BLaER1 (cell line): ENCODE results near the gene DPH2.
A peak's percentile ranks its signal among the peaks of the same experiment; 100 is the strongest.

Experiments used
- H3K27ac ChIP-seq: shearing (Covaris generic); formaldehyde crosslinking; 2 replicates; pipeline ENCODE4 v1.8.1; 2022
- H3K27me3 ChIP-seq: shearing (Covaris generic); formaldehyde crosslinking; 2 replicates; pipeline ENCODE4 v1.8.1; 2022
- H3K36me3 ChIP-seq: shearing (Covaris generic); formaldehyde crosslinking; 2 replicates; pipeline ENCODE4 v1.8.1; 2022
- H3K4me1 ChIP-seq: shearing (Covaris generic); formaldehyde crosslinking; 2 replicates; pipeline ENCODE4 v1.8.1; 2022
- H3K4me2 ChIP-seq: shearing (Covaris generic); formaldehyde crosslinking; 2 replicates; pipeline ENCODE4 v1.8.1; 2022
- H3K4me3 ChIP-seq: shearing (Covaris generic); formaldehyde crosslinking; 2 replicates; pipeline ENCODE4 v1.8.1; 2022
- H3K9ac ChIP-seq: shearing (Covaris generic); formaldehyde crosslinking; 2 replicates; pipeline ENCODE4 v1.8.1; 2022
- H3K9me3 ChIP-seq: shearing (Covaris generic); formaldehyde crosslinking; 2 replicates; pipeline ENCODE4 v1.8.1; 2022
- H4K20me1 ChIP-seq: shearing (Covaris generic); formaldehyde crosslinking; 2 replicates; pipeline ENCODE4 v1.8.1; 2022
- Cebpa-rat ChIP-seq: shearing (Covaris generic); IDR thresholded peaks from 2 replicates; pipeline ENCODE4 v1.8.1; 2022

The DPH2 gene

GRCh38 chr1:43963006-43963405 lies 6.8 kb upstream of the DPH2 start:
- no peaks in the 10 kb centered on the region for H3K4me1 ChIP-seq
- H3K9ac ChIP-seq, result no peak overlapping the region
- H3K36me3 ChIP-seq, result peaks cover 88% of the 10 kb centered on the region
- H3K27ac ChIP-seq, result no peak overlapping the region
- no peaks in the 10 kb centered on the region for H3K9me3 ChIP-seq
- no peak overlapping the region for H3K4me3 ChIP-seq
- H3K4me2 ChIP-seq, result no peak overlapping the region
- H3K27me3 ChIP-seq, result no peaks in the 10 kb centered on the region
- peaks cover 5% of the 10 kb centered on the region; the same call in 1 of the 2 replicates for H4K20me1 ChIP-seq
- TF ChIP-seq Cebpa-rat, result no peak

DNA sequence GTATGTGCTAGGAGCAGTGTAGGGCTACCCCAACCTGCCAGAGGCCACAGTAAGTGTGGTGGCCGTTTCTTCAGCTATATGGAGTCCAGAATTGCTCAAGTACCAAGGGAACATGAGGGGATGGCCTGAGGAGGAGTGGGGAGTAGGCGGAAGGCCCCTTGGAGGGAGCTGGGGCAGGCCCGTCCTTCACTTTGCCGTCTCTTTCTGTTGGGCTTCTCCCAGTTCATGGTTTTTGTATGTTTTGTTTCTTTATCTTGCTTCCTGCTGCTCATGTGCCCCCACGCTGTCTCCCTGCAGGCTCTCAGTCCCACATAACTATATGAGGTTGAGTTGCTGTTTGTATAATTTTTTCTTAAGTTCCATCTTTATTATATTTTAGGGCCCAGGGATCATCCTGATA lies 5.9 kb upstream of the DPH2 start:
- no peaks in the 10 kb centered on the region for H3K27me3 ChIP-seq
- H3K9ac ChIP-seq, result no peak overlapping the region
- H3K9me3 ChIP-seq, result no peaks in the 10 kb centered on the region
- no peaks in the 10 kb centered on the region for H3K4me1 ChIP-seq
- H3K36me3 ChIP-seq, result peaks cover 80% of the 10 kb centered on the region
- no peak for TF ChIP-seq Cebpa-rat
- H3K27ac ChIP-seq, result no peak overlapping the region
- H3K4me2 ChIP-seq, result no peak overlapping the region
- H4K20me1 ChIP-seq, result peaks cover 5% of the 10 kb centered on the region; the same call in 1 of the 2 replicates
- H3K4me3 ChIP-seq, result no peak overlapping the region

GRCh38 chr1:43965316-43965715 lies 4.5 kb upstream of the DPH2 start:
- no peaks in the 10 kb centered on the region for H3K9me3 ChIP-seq
- H3K4me1 ChIP-seq, result peaks cover 2% of the 10 kb centered on the region
- TF ChIP-seq Cebpa-rat, result no peak
- H4K20me1 ChIP-seq, result peaks cover 9% of the 10 kb centered on the region; the same call in 1 of the 2 replicates
- H3K4me2 ChIP-seq, result no peak overlapping the region
- no peak overlapping the region for H3K27ac ChIP-seq
- H3K4me3 ChIP-seq, result no peak overlapping the region
- H3K27me3 ChIP-seq, result no peaks in the 10 kb centered on the region
- H3K36me3 ChIP-seq, result peaks cover 67% of the 10 kb centered on the region
- no peak overlapping the region for H3K9ac ChIP-seq

- no peak for TF ChIP-seq Cebpa-rat
- Histone ChIP-seq H3K9ac (no peak overlapping the region), H3K27ac (no peak overlapping the region), H3K4me1 (peaks cover 12% of the 10 kb centered on the region), H3K4me2 (no peak overlapping the region), H3K4me3 (no peak overlapping the region), H4K20me1 (peaks cover 19% of the 10 kb centered on the region; the same call in 1 of the 2 replicates), H3K36me3 (peaks cover 62% of the 10 kb centered on the region), H3K9me3 (no peaks in the 10 kb centered on the region), H3K27me3 (no peaks in the 10 kb centered on the region)
Observed at GRCh38 chr1:43968348-43968948, 1.4 kb upstream of the DPH2 start.

- no peak overlapping the region for H3K27ac ChIP-seq
Observed at GRCh38 chr1:43969416-43969745, 429 bp upstream of the DPH2 start.

DNA sequence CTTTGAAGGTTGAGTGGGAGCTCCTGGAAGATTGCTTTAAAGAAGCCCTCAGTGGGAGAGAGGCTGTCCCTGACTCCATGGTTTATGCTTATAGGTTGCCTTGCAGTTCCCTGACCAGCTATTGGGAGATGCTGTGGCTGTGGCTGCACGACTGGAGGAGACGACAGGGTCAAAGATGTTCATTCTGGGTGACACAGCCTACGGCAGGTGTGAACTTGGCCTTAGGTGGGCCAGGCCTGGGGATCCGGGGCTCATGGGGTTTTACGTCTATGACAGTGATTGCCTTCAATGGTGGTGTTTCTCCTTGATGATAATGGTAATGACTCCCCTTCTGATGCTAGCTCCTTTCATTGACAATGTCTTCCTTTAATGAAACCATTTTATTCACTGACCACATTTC lies 692 bp downstream of the DPH2 start:
- H3K27me3 ChIP-seq, result no peaks in the 10 kb centered on the region
- H3K4me3 ChIP-seq, result peak overlapping the region; percentile 94
- peak overlapping the region; percentile 78 for H3K27ac ChIP-seq
- no peaks in the 10 kb centered on the region for H3K9me3 ChIP-seq
- H3K4me1 ChIP-seq, result peaks cover 23% of the 10 kb centered on the region
- H4K20me1 ChIP-seq, result peaks cover 23% of the 10 kb centered on the region
- H3K36me3 ChIP-seq, result peaks cover 53% of the 10 kb centered on the region
- H3K9ac ChIP-seq, result peak overlapping the region; percentile 87
- peak overlapping the region; percentile 100 for H3K4me2 ChIP-seq
- TF ChIP-seq Cebpa-rat, result no peak

More at GRCh38 chr1:43969416-43969745, 429 bp upstream of the DPH2 start:
- Histone ChIP-seq H3K9ac (no peak overlapping the region), H3K36me3 (peaks cover 57% of the 10 kb centered on the region), H3K9me3 (no peaks in the 10 kb centered on the region), H4K20me1 (peaks cover 19% of the 10 kb centered on the region; the same call in 1 of the 2 replicates), H3K4me3 (peak overlapping the region; percentile 94), H3K4me1 (peaks cover 22% of the 10 kb centered on the region), H3K27me3 (no peaks in the 10 kb centered on the region), H3K4me2 (peak overlapping the region; percentile 100)
- TF ChIP-seq Cebpa-rat, result no peak

DNA sequence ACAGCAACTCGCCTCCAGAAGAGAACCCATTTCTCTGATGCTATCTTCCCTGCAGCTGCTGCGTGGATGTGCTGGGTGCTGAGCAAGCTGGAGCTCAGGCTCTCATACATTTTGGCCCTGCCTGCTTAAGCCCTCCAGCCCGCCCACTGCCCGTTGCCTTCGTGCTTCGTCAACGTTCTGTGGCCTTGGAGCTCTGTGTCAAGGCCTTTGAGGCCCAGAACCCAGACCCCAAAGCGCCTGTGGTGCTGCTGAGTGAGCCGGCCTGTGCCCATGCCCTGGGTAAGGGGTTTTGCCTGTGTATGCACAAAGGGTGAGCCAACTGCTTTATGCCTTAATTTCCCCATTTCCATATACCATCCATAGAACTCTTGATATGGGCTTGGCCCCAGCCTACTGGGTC lies 1.1 kb downstream of the DPH2 start:
- H3K4me3 ChIP-seq, result peak overlapping the region; percentile 94
- no peaks in the 10 kb centered on the region for H3K9me3 ChIP-seq
- no peak for TF ChIP-seq Cebpa-rat

DNA sequence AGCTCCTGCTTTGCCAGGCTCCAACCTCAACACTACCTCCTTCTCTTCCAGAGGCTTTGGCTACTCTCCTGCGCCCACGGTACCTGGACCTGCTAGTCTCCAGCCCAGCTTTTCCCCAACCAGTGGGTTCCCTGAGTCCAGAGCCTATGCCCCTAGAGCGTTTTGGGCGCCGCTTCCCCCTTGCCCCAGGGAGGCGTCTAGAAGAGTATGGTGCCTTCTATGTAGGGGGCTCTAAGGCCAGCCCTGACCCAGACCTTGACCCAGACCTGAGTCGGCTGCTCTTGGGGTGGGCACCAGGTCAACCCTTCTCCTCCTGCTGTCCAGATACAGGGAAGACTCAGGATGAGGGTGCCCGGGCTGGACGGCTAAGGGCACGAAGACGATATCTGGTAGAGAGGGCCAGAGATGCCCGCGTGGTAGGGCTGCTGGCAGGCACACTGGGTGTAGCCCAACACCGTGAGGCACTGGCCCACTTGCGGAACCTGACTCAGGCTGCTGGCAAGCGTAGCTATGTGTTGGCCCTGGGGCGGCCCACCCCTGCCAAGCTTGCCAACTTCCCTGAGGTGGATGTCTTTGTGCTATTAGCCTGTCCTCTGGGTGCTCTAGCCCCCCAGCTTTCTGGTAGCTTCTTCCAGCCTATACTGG lies 1.6 kb downstream of the DPH2 start:
- Histone ChIP-seq H3K36me3 (peaks cover 49% of the 10 kb centered on the region), H3K27ac (no peak overlapping the region), H3K27me3 (no peaks in the 10 kb centered on the region), H3K9me3 (no peaks in the 10 kb centered on the region), H3K4me2 (peak overlapping the region; percentile 100), H3K9ac (peak overlapping the region; percentile 87; the same call in 1 of the 2 replicates), H3K4me3 (peak overlapping the region; percentile 94; the same call in 1 of the 2 replicates), H4K20me1 (peaks cover 29% of the 10 kb centered on the region), H3K4me1 (peaks cover 30% of the 10 kb centered on the region)
- TF ChIP-seq Cebpa-rat, result no peak

More for the DNA sequence above, 1.1 kb downstream of the DPH2 start:
- Histone ChIP-seq H4K20me1 (peaks cover 23% of the 10 kb centered on the region), H3K27me3 (no peaks in the 10 kb centered on the region), H3K4me2 (peak overlapping the region; percentile 100), H3K4me1 (peaks cover 24% of the 10 kb centered on the region), H3K36me3 (peaks cover 50% of the 10 kb centered on the region), H3K9ac (peak overlapping the region; percentile 87), H3K27ac (no peak overlapping the region)

DNA sequence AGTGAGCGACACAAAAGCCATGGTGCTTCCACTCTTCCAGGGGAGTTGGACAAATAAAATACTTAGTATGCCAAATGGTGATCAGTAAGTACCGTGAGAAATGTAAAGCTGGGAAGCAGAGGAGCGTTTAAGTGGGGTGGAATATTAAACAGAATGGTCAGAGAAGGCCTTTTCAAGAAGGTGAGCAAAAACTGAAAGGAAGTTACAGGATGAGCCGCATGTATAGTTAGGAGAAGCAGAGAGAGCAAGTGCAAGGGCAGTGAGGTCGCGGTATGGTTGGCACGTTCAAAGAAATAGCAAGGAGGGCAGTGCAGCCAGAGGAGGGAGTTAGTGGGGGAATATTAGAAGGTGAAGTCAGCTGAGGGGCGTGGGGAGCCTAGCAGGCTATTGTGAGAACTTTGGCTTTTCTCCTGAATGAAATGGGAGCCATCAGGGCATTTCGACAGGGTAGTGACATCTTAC lies 4.2 kb downstream of the DPH2 start:
- no peaks in the 10 kb centered on the region for H3K9me3 ChIP-seq
- H3K27me3 ChIP-seq, result no peaks in the 10 kb centered on the region
- peak overlapping the region; percentile 94 for H3K4me2 ChIP-seq
- peaks cover 53% of the 10 kb centered on the region for H3K36me3 ChIP-seq
- peak overlapping the region; percentile 96 for H3K9ac ChIP-seq
- H3K27ac ChIP-seq, result peak overlapping the region; percentile 94
- TF ChIP-seq Cebpa-rat, result no peak
- peak overlapping the region; percentile 93 for H3K4me3 ChIP-seq
- peaks cover 53% of the 10 kb centered on the region for H3K4me1 ChIP-seq
- peaks cover 52% of the 10 kb centered on the region for H4K20me1 ChIP-seq

- H3K27me3 ChIP-seq, result no peaks in the 10 kb centered on the region
- H3K4me3 ChIP-seq, result peak within 1 kb of the TSS; percentile 93
- H3K9ac ChIP-seq, result peak within 1 kb of the TSS; percentile 96
- H4K20me1 ChIP-seq, result peaks cover 52% of the 10 kb centered on the region
- TF ChIP-seq Cebpa-rat, result no peak
- H3K36me3 ChIP-seq, result peaks cover 53% of the 10 kb centered on the region
- H3K27ac ChIP-seq, result peak within 1 kb of the TSS; percentile 94
- H3K4me1 ChIP-seq, result peaks cover 53% of the 10 kb centered on the region
- H3K4me2 ChIP-seq, result peak within 1 kb of the TSS; percentile 94
- H3K9me3 ChIP-seq, result no peaks in the 10 kb centered on the region
Observed at GRCh38 chr1:43974443-43975248, 4.8 kb downstream of the DPH2 start, which contains the start of gene ATP6V0B. Gene ATP6V0B, plus strand, starts transcription at chr1:43974960. Its CDS starts 81 bp downstream, at chr1:43975041.
